GM12873 (cell line): ENCODE data around the gene EDAR.

ENCODE experiments used
- TF ChIP-seq, protein P1 (sequence below): IDR thresholded peaks from 2 replicates; pipeline ENCODE4 v1.5.1; 2012; ENCODE audit warnings: low read depth, mild to moderate bottlenecking, moderate library complexity, low read length, control low read depth; ENCODE audit not compliant: insufficient read depth; ENCODE audit errors: missing control alignments

EDAR gene

DNA sequence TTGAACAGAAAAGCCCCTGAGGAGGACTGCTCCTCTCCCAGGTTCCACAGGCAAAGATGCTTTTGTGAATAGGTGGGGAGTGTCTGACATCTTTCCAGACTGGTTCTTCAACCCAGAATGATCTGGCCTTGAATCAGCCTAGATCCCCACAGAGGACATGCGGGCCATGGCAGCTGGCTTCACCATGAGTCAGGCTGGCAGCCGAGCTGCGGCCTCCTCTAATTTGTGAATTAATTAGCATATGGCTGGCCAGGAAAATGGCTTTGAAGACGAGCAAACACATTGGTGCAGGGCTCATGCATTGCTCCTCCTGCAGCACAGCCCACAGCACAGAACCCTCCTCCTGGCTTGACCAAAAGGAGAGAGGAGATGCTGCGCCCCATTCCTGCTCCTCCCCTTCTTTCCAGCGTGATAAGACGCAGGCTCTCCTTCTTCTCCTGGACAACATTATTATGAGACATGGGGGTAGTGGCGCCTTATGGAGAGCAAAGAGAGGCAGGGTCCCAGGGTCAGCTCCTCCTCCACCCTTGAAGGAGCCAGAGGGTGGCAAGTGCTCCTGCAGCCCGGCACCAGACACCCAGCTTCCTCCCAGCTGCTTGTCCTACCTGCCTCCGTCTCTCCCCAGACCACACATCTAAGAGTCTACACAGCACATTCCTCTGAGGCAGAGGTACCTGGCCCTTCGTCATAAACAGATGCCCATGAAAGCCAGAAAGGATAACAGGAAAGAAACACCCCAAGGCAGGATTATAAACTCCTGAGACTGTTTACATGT lies 66.7 kb downstream of the EDAR start:
- TF ChIP-seq, protein P1, sequence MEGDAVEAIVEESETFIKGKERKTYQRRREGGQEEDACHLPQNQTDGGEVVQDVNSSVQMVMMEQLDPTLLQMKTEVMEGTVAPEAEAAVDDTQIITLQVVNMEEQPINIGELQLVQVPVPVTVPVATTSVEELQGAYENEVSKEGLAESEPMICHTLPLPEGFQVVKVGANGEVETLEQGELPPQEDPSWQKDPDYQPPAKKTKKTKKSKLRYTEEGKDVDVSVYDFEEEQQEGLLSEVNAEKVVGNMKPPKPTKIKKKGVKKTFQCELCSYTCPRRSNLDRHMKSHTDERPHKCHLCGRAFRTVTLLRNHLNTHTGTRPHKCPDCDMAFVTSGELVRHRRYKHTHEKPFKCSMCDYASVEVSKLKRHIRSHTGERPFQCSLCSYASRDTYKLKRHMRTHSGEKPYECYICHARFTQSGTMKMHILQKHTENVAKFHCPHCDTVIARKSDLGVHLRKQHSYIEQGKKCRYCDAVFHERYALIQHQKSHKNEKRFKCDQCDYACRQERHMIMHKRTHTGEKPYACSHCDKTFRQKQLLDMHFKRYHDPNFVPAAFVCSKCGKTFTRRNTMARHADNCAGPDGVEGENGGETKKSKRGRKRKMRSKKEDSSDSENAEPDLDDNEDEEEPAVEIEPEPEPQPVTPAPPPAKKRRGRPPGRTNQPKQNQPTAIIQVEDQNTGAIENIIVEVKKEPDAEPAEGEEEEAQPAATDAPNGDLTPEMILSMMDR, result no peak

- TF ChIP-seq, protein P1, result no peak
These were observed 67.7 kb downstream of the EDAR start for GRCh38 chr2:108921096-108922030.

- TF ChIP-seq, protein P1, result no peak
These were observed 68.3 kb downstream of the EDAR start for GRCh38 chr2:108920686-108921085.

DNA sequence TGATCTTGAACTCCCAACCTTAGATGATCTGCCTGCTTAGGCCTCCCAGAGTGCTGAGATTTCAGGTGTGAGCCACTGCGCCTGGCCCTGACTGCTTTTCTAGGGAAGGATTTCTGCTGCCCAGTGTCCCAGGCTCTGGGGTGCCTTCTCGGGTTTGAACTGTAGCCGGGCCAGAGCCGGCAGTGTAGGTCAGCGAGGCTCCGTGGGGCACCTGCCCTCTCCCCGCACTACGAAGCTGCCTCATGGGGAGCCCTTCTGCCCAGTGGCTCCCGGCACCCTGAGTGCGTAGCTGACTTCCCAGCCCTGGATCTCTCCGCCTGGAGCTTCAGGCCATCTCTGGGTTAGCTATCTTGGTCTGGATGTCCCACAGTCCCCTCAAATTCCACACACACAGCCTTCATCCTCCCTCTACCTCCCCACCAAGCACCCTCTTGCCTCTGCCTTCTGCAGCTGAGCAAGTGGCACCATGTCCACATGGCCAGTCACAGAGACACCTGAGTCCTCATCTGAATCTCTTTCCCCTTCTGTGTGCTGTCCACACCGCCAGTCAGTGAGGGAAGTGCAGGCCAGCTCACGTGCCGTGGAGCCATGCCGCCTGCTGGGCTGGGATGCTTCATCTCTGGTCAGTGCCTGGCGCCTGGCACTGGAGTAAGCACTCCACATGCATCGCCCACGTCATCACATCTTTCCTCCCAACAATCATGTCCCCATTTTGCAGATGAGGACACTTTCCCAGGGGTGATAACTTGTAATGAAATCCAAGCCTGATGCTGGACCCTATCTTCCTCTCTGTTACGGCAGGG lies 69.2 kb downstream of the EDAR start:
- TF ChIP-seq, protein P1, result no peak

DNA sequence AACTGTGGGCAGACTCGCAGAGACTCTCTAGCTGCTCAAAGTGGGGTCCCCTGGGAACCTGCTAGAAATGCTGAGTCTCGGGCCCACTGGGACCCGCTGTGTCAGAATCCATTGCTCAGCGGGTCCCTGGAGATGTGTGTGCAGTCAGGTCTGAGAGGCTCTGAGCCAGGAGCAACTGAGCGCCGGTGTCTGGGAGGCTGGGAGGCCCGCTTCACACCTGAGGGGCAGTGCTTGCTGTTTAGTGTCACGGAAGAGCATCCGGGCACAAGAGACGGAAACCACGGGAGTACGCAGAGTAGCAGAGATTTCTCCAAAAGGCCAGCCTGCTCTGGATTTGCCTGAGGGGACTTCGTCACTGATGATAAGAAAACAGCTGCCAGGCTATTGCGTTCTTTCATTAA lies 70.1 kb downstream of the EDAR start:
- TF ChIP-seq, protein P1, result no peak

- TF ChIP-seq, protein P1, result no peak
These were observed 70.7 kb downstream of the EDAR start for GRCh38 chr2:108918156-108918874.
